A673 (cell line): Measurements from ENCODE around the gene INSYN1.

ENCODE experiments used
- EZH2 ChIP-seq: fragments of 200-600 bp; sonication (generic); IDR thresholded peaks from 2 replicates; pipeline ENCODE4 v1.6.1; 2017; ENCODE audit warnings: borderline replicate concordance, low read depth, mild to moderate bottlenecking, mixed read lengths, antibody characterized with exemption, low read length; ENCODE audit not compliant: poor library complexity, severe bottlenecking
- TF ChIP-seq, protein P1 (sequence below): fragments of 300-800, 200-600 bp; sonication (generic); conservative IDR thresholded peaks from 2 replicates; pipeline ENCODE4 v1.5.1; 2017; ENCODE audit warnings: low read depth, mild to moderate bottlenecking, antibody characterized with exemption, low read length, moderate library complexity, mixed read lengths

DNA sequence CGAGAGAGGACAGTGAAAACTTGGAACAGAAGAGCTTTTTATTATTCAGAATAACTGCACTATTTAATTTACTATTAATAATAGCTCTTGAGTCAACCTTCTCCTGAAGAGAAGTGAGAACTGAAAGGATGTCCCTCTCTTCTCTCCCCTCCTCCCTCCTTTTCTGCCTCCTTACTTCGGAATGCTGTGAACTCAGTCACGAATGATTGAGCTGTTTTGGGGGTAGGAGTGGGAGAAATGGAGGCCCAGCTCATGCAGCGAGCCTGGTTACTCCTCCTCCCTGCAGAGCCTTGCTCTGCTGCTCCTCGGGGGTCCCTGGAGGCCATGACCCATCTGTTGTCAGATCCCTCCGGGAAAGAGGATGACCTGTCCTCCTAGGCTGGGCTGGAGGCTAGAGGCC is 20.3 kb upstream of the INSYN1 start:
- TF ChIP-seq, protein P1, sequence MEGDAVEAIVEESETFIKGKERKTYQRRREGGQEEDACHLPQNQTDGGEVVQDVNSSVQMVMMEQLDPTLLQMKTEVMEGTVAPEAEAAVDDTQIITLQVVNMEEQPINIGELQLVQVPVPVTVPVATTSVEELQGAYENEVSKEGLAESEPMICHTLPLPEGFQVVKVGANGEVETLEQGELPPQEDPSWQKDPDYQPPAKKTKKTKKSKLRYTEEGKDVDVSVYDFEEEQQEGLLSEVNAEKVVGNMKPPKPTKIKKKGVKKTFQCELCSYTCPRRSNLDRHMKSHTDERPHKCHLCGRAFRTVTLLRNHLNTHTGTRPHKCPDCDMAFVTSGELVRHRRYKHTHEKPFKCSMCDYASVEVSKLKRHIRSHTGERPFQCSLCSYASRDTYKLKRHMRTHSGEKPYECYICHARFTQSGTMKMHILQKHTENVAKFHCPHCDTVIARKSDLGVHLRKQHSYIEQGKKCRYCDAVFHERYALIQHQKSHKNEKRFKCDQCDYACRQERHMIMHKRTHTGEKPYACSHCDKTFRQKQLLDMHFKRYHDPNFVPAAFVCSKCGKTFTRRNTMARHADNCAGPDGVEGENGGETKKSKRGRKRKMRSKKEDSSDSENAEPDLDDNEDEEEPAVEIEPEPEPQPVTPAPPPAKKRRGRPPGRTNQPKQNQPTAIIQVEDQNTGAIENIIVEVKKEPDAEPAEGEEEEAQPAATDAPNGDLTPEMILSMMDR = no peak
- TF ChIP-seq EZH2 = no peak
